ENCODE measurements around the gene NTSR1. TPM values are rescaled to one million over a fixed set of nuclear protein-coding genes. Genes with fewer than 3 reads are reported as not detected.
A peak's percentile ranks its signal among the peaks of the same experiment; 100 is the strongest.

NTSR1 gene
- total RNA-seq, 1 donor from 2014 or later = not detected

GRCh38 chr20:62732842-62733525 is 24.3 kb downstream of the NTSR1 start:
- no peaks in the 10 kb centered on the region for H3K4me1 Mint-ChIP-seq
- H3K27ac Mint-ChIP-seq (ENCODE audit: unreplicated experiment) = peak overlapping the region; percentile 57
- H3K27me3 Mint-ChIP-seq (ENCODE audit: low read depth) = peaks cover 19% of the 10 kb centered on the region
- no peaks in the 10 kb centered on the region for H3K9me3 Mint-ChIP-seq
- TF ChIP-seq, protein P1, sequence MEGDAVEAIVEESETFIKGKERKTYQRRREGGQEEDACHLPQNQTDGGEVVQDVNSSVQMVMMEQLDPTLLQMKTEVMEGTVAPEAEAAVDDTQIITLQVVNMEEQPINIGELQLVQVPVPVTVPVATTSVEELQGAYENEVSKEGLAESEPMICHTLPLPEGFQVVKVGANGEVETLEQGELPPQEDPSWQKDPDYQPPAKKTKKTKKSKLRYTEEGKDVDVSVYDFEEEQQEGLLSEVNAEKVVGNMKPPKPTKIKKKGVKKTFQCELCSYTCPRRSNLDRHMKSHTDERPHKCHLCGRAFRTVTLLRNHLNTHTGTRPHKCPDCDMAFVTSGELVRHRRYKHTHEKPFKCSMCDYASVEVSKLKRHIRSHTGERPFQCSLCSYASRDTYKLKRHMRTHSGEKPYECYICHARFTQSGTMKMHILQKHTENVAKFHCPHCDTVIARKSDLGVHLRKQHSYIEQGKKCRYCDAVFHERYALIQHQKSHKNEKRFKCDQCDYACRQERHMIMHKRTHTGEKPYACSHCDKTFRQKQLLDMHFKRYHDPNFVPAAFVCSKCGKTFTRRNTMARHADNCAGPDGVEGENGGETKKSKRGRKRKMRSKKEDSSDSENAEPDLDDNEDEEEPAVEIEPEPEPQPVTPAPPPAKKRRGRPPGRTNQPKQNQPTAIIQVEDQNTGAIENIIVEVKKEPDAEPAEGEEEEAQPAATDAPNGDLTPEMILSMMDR (conservative IDR thresholded peaks at IDR 0.05) = no peak
- no peak overlapping the region for H3K4me3 Mint-ChIP-seq
- H3K36me3 Mint-ChIP-seq (ENCODE audit: low read depth) = no peaks in the 10 kb centered on the region
- DNase-seq (ENCODE audit: low read depth, low spot score) = no peak

DNA sequence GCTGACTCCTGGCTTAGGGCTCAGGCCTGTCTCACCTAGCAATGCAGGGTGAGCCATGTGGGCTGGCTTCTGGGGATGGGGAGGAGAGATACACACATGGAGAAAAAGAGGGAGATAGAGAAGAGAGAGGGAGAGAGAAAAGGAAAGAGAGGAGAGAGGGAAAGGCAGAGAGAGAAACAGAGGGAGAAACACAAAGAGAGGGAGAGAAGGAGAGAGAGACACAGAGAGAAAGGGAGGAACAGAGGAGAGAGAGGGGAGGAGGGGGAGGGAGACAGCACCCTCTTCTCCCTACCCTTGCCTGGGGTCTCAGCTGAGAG is 24.8 kb downstream of the NTSR1 start:
- peaks cover 19% of the 10 kb centered on the region for H3K27me3 Mint-ChIP-seq (ENCODE audit: low read depth)
- no peak for DNase-seq (ENCODE audit: low read depth, low spot score)
- H3K9me3 Mint-ChIP-seq = no peaks in the 10 kb centered on the region
- no peaks in the 10 kb centered on the region for H3K36me3 Mint-ChIP-seq (ENCODE audit: low read depth)
- TF ChIP-seq, protein P1 (conservative IDR thresholded peaks at IDR 0.05) = no peak
- H3K27ac Mint-ChIP-seq (ENCODE audit: unreplicated experiment) = peak overlapping the region; percentile 57
- no peaks in the 10 kb centered on the region for H3K4me1 Mint-ChIP-seq
- no peak overlapping the region for H3K4me3 Mint-ChIP-seq

GRCh38 chr20:62733891-62734290 is 25.3 kb downstream of the NTSR1 start:
- Mint-ChIP-seq H3K36me3 (ENCODE audit: low read depth) (no peaks in the 10 kb centered on the region), H3K27ac (ENCODE audit: unreplicated experiment) (no peak overlapping the region), H3K4me3 (no peak overlapping the region), H3K4me1 (no peaks in the 10 kb centered on the region), H3K27me3 (ENCODE audit: low read depth) (peaks cover 19% of the 10 kb centered on the region), H3K9me3 (no peaks in the 10 kb centered on the region)
- DNase-seq (ENCODE audit: low read depth, low spot score) = no peak
- TF ChIP-seq, protein P1 (conservative IDR thresholded peaks at IDR 0.05) = no peak

DNA sequence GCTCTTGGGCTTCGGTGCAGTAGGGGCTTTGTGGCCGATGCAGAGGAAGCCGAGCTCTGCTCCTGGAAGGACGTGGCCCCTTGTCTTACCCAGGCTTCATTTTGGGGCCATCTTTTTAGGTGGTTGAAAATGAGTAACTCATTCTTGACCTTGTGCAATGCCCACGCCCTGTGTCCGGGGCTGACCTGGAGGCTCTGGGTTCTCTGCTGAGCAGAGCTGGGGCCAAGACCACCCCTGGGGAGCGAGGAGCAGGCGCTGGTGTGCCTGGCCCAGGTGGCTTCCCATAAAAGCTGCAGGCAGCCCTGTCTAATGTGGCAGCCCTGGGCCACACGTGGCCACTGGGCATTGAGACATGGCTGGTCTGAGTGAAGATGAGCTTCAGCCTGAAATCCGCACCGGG is 25.7 kb downstream of the NTSR1 start:
- no peak for DNase-seq (ENCODE audit: low read depth, low spot score)
- H3K36me3 Mint-ChIP-seq (ENCODE audit: low read depth) = no peaks in the 10 kb centered on the region
- H3K9me3 Mint-ChIP-seq = no peaks in the 10 kb centered on the region
- TF ChIP-seq, protein P1 (conservative IDR thresholded peaks at IDR 0.05) = no peak
- H3K4me3 Mint-ChIP-seq = no peak overlapping the region
- peaks cover 19% of the 10 kb centered on the region for H3K27me3 Mint-ChIP-seq (ENCODE audit: low read depth)
- H3K27ac Mint-ChIP-seq (ENCODE audit: unreplicated experiment) = no peak overlapping the region
- H3K4me1 Mint-ChIP-seq = no peaks in the 10 kb centered on the region

GRCh38 chr20:62734881-62735280 is 26.2 kb downstream of the NTSR1 start:
- Mint-ChIP-seq H3K27ac (ENCODE audit: unreplicated experiment) (no peak overlapping the region), H3K36me3 (ENCODE audit: low read depth) (no peaks in the 10 kb centered on the region), H3K9me3 (no peaks in the 10 kb centered on the region), H3K4me1 (peaks cover under 1% of the 10 kb centered on the region), H3K27me3 (ENCODE audit: low read depth) (peaks cover 19% of the 10 kb centered on the region), H3K4me3 (no peak overlapping the region)
- no peak for DNase-seq (ENCODE audit: low read depth, low spot score)
- TF ChIP-seq, protein P1 (conservative IDR thresholded peaks at IDR 0.05) = no peak
